22Rv1 (cell line): ENCODE data around the gene SPHK2.

ENCODE experiments used
- ZFX ChIP-seq: fragments of 450-650 bp; IDR thresholded peaks from 2 replicates; pipeline ENCODE4 v1.6.1; 2017; ENCODE audit warnings: antibody characterized with exemption, borderline replicate concordance
- TF ChIP-seq, protein P1 (sequence below): fragments of 450-650 bp; IDR thresholded peaks from 2 replicates; pipeline ENCODE4 v1.5.1; 2017; ENCODE audit warnings: mild to moderate bottlenecking

DNA sequence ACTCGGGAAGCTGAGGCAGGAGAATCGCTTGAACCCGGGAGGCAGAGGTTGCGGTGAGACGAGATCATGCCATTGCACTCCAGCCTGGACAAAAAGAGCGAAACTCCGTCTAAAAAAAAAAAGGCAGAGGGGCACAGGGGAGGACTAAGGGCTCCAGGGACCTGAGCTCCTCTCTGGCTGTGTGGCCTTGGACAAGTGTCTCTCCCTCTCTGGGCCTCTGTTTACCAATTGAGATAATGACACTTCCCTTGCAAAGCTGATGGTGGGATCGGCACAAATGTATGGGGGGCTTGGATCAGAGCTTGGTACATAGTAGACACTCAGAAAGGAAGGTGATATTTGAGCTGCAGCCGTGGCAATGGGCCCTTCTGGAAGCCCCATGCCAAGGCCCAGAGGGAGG lies 24.1 kb upstream of the SPHK2 start:
- no peak for TF ChIP-seq ZFX
- TF ChIP-seq, protein P1, sequence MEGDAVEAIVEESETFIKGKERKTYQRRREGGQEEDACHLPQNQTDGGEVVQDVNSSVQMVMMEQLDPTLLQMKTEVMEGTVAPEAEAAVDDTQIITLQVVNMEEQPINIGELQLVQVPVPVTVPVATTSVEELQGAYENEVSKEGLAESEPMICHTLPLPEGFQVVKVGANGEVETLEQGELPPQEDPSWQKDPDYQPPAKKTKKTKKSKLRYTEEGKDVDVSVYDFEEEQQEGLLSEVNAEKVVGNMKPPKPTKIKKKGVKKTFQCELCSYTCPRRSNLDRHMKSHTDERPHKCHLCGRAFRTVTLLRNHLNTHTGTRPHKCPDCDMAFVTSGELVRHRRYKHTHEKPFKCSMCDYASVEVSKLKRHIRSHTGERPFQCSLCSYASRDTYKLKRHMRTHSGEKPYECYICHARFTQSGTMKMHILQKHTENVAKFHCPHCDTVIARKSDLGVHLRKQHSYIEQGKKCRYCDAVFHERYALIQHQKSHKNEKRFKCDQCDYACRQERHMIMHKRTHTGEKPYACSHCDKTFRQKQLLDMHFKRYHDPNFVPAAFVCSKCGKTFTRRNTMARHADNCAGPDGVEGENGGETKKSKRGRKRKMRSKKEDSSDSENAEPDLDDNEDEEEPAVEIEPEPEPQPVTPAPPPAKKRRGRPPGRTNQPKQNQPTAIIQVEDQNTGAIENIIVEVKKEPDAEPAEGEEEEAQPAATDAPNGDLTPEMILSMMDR, result no peak
